ENCODE measurements around the gene SLC12A7. TPM values are rescaled to one million over a fixed set of nuclear protein-coding genes. Genes with fewer than 3 reads are reported as not detected.

SLC12A7 gene
- total and polyA plus RNA-seq, 2 donors = 10.2 to 23.8 TPM

- DNase-seq (ENCODE audit: extremely low spot score) = no peak
- Histone ChIP-seq H3K36me3 (ENCODE audit: insufficient read depth) (no peaks in the 10 kb centered on the region), H3K4me1 (ENCODE audit: insufficient read depth) (no peaks in the 10 kb centered on the region), H3K4me3 (ENCODE audit: low read depth, low read length) (no peak overlapping the region), H3K27ac (ENCODE audit: low read depth) (no peak overlapping the region)
- WGBS = 90% methylated on average over 10 of the region's 10 CpGs
These were observed 39.5 kb upstream of the SLC12A7 start for GRCh38 chr5:1151316-1151715.

DNA sequence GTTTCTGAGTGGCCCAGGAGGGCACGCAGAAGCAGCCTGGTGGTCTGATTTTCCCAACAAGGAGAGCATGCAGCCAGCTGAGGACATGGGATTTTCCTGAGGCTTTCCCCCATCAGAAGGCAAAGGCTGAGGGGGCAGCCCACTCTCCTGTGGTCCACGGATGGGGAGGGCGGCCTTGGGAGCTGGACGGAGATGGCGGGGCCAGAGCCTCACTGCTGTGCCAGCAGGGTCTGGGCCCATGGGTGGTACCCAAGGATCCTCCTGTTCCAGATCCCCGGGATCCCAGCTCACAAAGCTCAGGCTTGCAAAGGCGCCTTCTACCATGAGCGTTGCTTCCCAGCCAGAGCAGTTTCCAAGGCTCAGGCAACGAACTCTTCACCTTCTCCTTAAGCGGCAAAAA, 39.0 kb upstream of the SLC12A7 start:
- WGBS = 88% methylated on average over 10 of the region's 10 CpGs
- Histone ChIP-seq H3K36me3 (ENCODE audit: insufficient read depth) (no peaks in the 10 kb centered on the region), H3K4me1 (ENCODE audit: insufficient read depth) (no peaks in the 10 kb centered on the region), H3K27ac (ENCODE audit: low read depth) (no peak overlapping the region), H3K4me3 (ENCODE audit: low read depth, low read length) (no peak overlapping the region)
- DNase-seq (ENCODE audit: extremely low spot score) = no peak

DNA sequence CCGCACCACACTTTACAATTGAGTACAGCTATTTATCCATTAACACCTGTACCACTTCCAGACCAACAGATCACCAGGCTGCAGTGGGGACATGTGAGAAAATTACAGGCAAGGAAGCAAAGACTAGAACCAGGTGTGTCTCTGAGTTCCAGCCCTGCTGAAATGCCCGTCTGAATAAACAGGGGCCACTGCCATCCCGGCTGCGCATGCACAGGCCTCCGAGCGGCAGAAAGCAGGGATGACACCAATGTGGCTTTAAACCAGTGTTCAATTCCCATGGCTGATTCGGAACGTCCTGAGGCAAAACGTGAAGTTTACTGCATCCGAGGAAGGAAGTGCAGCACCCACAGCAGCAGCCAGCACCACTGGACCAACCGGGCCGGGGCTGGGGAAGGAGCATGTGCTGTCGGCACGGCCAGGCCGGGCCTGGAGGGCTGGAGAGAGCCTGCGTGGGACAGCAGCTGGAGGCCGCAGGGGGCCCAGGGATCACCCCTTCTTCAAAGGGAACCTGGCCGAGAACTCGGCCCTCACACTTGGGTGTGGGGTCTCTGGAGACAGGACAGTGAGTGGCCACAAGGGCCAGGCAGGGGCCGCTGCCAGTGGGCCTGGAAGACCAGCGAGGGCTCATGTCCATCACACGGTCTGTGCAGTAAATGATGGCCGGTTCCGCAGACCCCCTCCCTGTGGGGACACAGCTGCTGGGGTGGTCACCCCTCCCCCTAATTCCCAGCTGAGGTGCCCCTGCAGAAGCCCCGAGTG, 33.0 kb upstream of the SLC12A7 start:
- WGBS = 84% methylated on average over 25 of the region's 25 CpGs
- no peak for DNase-seq (ENCODE audit: extremely low spot score)
- H3K36me3 ChIP-seq (ENCODE audit: insufficient read depth) = no peaks in the 10 kb centered on the region
- no peaks in the 10 kb centered on the region for H3K4me1 ChIP-seq (ENCODE audit: insufficient read depth)
- no peak overlapping the region for H3K4me3 ChIP-seq (ENCODE audit: low read depth, low read length)
- no peak overlapping the region for H3K27ac ChIP-seq (ENCODE audit: low read depth)

GRCh38 chr5:1144089-1144488, 32.2 kb upstream of the SLC12A7 start:
- Histone ChIP-seq H3K4me1 (ENCODE audit: insufficient read depth) (no peaks in the 10 kb centered on the region), H3K36me3 (ENCODE audit: insufficient read depth) (no peaks in the 10 kb centered on the region), H3K4me3 (ENCODE audit: low read depth, low read length) (no peak overlapping the region), H3K27ac (ENCODE audit: low read depth) (no peak overlapping the region)
- WGBS = 91% methylated on average over 19 of the region's 19 CpGs
- no peak for DNase-seq (ENCODE audit: extremely low spot score)

DNA sequence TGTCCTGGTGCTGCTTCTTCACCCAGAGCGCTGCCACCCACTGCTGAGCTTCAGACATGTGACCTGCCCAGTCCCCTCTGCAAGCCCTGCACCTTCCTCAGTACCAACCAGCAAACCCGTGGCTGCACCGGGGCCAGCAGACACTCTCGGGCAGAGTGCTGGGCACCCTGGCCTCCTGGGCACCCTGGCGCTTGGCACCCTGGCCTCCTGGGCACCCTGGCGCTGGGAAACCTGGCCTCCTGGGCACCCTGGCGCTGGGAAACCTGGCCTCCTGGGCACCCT, 31.7 kb upstream of the SLC12A7 start:
- 96% methylated on average over 7 of the region's 7 CpGs for WGBS
- H3K4me3 ChIP-seq (ENCODE audit: low read depth, low read length) = no peak overlapping the region
- no peaks in the 10 kb centered on the region for H3K36me3 ChIP-seq (ENCODE audit: insufficient read depth)
- DNase-seq (ENCODE audit: extremely low spot score) = no peak
- H3K4me1 ChIP-seq (ENCODE audit: insufficient read depth) = no peaks in the 10 kb centered on the region
- H3K27ac ChIP-seq (ENCODE audit: low read depth) = no peak overlapping the region

- DNase-seq (ENCODE audit: extremely low spot score) = no peak
- H3K27ac ChIP-seq (ENCODE audit: low read depth) = no peak overlapping the region
- 91% methylated on average over 34 of the region's 34 CpGs for WGBS
- H3K4me3 ChIP-seq (ENCODE audit: low read depth, low read length) = no peak overlapping the region
- no peaks in the 10 kb centered on the region for H3K36me3 ChIP-seq (ENCODE audit: insufficient read depth)
- no peaks in the 10 kb centered on the region for H3K4me1 ChIP-seq (ENCODE audit: insufficient read depth)
These were observed 31.2 kb upstream of the SLC12A7 start for GRCh38 chr5:1142886-1143669.

- Histone ChIP-seq H3K27ac (ENCODE audit: low read depth) (no peak overlapping the region), H3K4me1 (ENCODE audit: insufficient read depth) (no peaks in the 10 kb centered on the region), H3K36me3 (ENCODE audit: insufficient read depth) (no peaks in the 10 kb centered on the region), H3K4me3 (ENCODE audit: low read depth, low read length) (no peak overlapping the region)
- DNase-seq (ENCODE audit: extremely low spot score) = no peak
- WGBS = 46% methylated on average over 6 of the region's 6 CpGs
These were observed 30.0 kb upstream of the SLC12A7 start for GRCh38 chr5:1141834-1142233.

GRCh38 chr5:1140818-1141189, 28.9 kb upstream of the SLC12A7 start:
- Histone ChIP-seq H3K4me3 (ENCODE audit: low read depth, low read length) (no peak overlapping the region), H3K36me3 (ENCODE audit: insufficient read depth) (no peaks in the 10 kb centered on the region), H3K4me1 (ENCODE audit: insufficient read depth) (no peaks in the 10 kb centered on the region), H3K27ac (ENCODE audit: low read depth) (no peak overlapping the region)
- WGBS = 74% methylated on average over 15 of the region's 15 CpGs
- DNase-seq (ENCODE audit: extremely low spot score) = no peak

- 33% methylated on average over 23 of the region's 23 CpGs for WGBS
- no peak overlapping the region for H3K27ac ChIP-seq (ENCODE audit: low read depth)
- no peaks in the 10 kb centered on the region for H3K36me3 ChIP-seq (ENCODE audit: insufficient read depth)
- no peak for DNase-seq (ENCODE audit: extremely low spot score)
- no peaks in the 10 kb centered on the region for H3K4me1 ChIP-seq (ENCODE audit: insufficient read depth)
- no peak overlapping the region for H3K4me3 ChIP-seq (ENCODE audit: low read depth, low read length)
These were observed 28.4 kb upstream of the SLC12A7 start for GRCh38 chr5:1140171-1140817.

DNA sequence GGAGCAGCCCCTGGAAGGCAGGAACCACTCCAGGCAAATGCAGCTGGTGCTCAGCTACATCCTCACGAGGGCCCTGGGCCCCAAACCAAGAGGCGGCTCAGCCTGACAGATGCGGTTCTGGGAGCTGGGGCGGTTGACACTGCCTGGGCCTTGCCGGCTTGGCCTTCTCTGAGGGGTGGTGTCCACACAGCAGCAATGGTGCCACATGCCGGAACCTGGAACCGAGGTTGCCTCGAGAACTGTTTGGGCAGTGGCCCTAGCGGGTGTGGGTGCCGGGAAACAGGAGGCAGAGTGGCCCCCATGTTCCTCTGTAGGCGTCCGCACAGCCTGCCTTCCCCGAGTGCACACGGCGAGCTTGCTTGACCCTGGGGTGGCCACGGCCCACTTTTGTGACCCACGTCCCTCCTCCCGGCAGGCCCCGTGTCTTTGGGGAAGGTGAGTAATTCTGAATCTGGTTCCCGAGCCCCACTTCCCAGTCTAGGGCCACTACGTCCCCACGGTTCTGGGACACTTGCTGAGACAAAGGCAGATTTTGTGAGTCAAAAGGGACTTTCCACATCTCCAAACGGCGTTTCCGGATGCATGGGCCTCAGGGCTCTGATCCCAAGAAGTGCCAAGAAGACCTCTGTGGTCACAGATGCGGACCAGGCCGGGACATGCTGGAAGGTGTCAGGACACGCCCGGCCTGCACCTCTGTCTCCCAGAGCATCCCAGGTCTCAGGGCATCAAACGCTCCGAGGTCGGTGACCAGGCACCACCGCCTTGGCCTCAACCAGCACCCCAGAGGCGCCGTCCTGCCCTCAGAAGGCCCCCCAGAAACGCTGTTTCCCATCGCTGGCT, 27.7 kb upstream of the SLC12A7 start:
- H3K36me3 ChIP-seq (ENCODE audit: insufficient read depth) = no peaks in the 10 kb centered on the region
- no peak overlapping the region for H3K4me3 ChIP-seq (ENCODE audit: low read depth, low read length)
- no peaks in the 10 kb centered on the region for H3K4me1 ChIP-seq (ENCODE audit: insufficient read depth)
- 90% methylated on average over 37 of the region's 37 CpGs for WGBS
- DNase-seq (ENCODE audit: extremely low spot score) = no peak
- no peak overlapping the region for H3K27ac ChIP-seq (ENCODE audit: low read depth)

DNA sequence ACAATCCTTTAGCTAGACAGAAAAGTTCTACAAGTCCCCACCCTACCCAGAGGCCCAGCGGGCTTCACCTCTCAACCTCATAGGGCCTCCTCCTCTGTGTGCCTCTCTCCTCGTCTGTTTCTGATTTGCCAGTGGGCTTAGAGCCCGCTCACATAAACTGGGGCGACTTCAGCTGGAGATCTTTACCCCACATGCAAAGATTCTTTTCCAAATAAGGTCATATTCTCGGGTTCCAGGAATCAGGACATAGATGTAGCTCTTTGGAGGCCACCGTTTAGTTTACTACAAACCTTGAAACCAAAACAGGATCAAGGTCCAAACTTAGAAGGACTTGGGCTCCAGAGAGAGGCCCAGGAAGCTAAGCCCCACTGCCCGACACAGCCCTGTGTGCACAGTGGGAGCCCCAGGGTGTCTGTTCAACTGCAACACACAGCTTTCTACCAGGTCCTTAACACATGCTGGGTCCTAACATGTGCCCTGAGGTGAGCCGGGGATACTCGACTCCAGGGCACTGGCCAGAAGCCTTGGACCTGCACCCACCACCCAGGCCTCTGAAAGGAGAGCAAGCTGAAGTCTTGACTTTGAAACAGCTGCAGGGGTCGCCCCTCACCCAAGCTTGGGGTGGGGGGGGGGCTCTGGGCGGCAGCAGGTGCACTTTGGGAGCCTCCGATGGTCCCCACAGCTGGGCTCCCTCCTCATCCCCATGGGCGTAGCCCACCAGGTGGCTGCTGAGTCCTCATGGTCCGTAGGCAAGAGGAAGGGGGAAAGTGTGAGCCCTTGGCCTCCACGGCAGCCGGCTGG, 26.8 kb upstream of the SLC12A7 start:
- WGBS = 88% methylated on average over 16 of the region's 16 CpGs
- Histone ChIP-seq H3K4me3 (ENCODE audit: low read depth, low read length) (no peak overlapping the region), H3K4me1 (ENCODE audit: insufficient read depth) (no peaks in the 10 kb centered on the region), H3K27ac (ENCODE audit: low read depth) (no peak overlapping the region), H3K36me3 (ENCODE audit: insufficient read depth) (no peaks in the 10 kb centered on the region)
- DNase-seq (ENCODE audit: extremely low spot score) = no peak

GRCh38 chr5:1137567-1138444, 25.9 kb upstream of the SLC12A7 start:
- no peak for DNase-seq (ENCODE audit: extremely low spot score)
- Histone ChIP-seq H3K27ac (ENCODE audit: low read depth) (no peak overlapping the region), H3K4me3 (ENCODE audit: low read depth, low read length) (no peak overlapping the region), H3K36me3 (ENCODE audit: insufficient read depth) (no peaks in the 10 kb centered on the region), H3K4me1 (ENCODE audit: insufficient read depth) (no peaks in the 10 kb centered on the region)
- 88% methylated on average over 30 of the region's 30 CpGs for WGBS

Measured in urinary bladder (tissue), 4 donors.